ENCODE data around the gene MICOS13. TPM values are rescaled to one million over a fixed set of nuclear protein-coding genes. Genes with fewer than 3 reads are reported as not detected.

MICOS13 gene
- total RNA-seq, 2 experiments from 2014 or later = 39.2 to 119 TPM

DNA sequence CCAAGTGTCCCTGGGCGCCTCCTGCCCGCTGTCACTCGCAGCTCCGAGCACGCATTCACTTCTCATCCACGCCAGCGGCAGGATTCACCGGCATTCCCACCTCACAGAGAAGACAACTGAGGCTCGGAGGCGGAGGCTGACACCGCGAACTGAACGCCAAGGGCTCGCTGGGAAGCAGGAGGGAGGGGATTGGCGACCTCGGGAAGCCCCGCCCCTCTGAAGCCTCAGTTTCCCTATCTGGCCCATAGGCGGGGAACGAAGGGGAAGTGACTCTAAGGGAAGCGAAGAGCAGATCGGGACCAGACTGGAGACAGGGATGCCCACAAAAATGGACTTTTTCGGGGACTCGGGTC lies 256 bp downstream of the MICOS13 start:
- no peak for DNase-seq (ENCODE audit: low spot score)
- H3K4me3 ChIP-seq (ENCODE audit: low read depth, low read length, poor library complexity, severe bottlenecking) = peak overlapping the region; percentile 96
- H2AFZ ChIP-seq (ENCODE audit: low read length) = peak overlapping the region; percentile 82
- H3K9me3 ChIP-seq (ENCODE audit: low read length) = no peaks in the 10 kb centered on the region
- BruUV-seq (replicated peaks) = TSS peak; percentile 76
- no peaks in the 10 kb centered on the region for H3K9me2 ChIP-seq (ENCODE audit: insufficient read depth, low read length)
- intact Hi-C loops (cut with micrococcal nuclease; ENCODE audit: unreplicated experiment) = loop anchor here (2.0 kb wide), 1 partner anchor 57 kb away; the partner anchor contains the start of genes SAFB and SAFB2
- ChIA-PET CTCF (ENCODE audit: unreplicated experiment) (no interaction called here), POLR2A (no interaction called here)
- H4K20me1 ChIP-seq (ENCODE audit: insufficient read depth, low read length) = no peaks in the 10 kb centered on the region
- 0 out of 2 replicates have a peak, but pooled peaks cover 5% of the 10 kb centered on the region for H3K36me3 ChIP-seq (ENCODE audit: insufficient read depth, low read length)
- peak overlapping the region; percentile 98 for H3K4me2 ChIP-seq (ENCODE audit: low read length)
- H3K27ac ChIP-seq (ENCODE audit: low read depth, low read length, poor library complexity, severe bottlenecking) = peak overlapping the region; percentile 56
- TF ChIP-seq EZH2phosphoT487 (IDR thresholded peaks at IDR 0.05; ENCODE audit: borderline replicate concordance, low read depth, low read length) = no peak
- H3K4me1 ChIP-seq (ENCODE audit: insufficient read depth, low read length, poor library complexity, severe bottlenecking) = peaks cover 12% of the 10 kb centered on the region
- H3K79me2 ChIP-seq (ENCODE audit: insufficient read depth, low read depth, low read length) = no peaks in the 10 kb centered on the region; the same call in 1 of the 2 replicates

DNA sequence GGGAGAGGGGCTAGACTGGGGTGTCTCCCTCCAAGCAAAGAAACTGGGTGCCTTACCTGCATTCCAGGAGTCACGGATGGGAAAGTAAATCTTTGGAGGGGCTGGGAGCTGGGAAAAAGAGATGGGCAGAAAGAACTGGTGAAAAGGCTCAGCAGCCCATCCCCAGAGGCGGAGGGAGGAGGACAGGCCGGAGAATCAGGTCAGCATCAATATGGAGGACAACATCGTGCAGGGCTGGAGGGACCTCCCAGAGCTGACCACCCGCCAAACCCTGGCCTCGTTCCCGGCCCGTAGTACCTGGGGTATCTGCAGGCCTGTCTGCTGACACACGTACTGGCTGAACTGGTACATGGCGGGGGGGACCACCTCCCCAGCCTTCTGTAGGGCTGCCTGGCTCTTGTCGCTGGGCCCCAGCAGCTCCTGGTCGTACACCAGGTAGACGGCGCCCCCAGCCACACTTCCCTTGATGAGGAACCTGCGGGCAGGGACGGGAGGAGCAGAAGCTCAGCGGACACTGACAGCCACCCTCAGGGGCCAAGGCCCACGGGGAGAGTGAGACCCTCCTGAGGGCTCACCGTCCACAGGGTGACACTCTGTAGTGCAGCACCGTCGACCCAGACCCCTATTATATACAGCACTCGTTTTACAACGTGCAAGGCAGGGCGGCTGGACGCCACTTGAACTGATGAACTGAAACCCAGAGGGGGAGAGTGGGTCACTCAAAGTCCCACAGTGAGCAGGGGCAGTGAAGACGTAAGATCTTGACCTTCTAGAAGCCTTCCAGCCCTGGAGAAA lies 830 bp downstream of the MICOS13 start:
- BruUV-seq (replicated peaks) = no TSS peak
- H3K9me2 ChIP-seq (ENCODE audit: insufficient read depth, low read length) = no peaks in the 10 kb centered on the region
- CTCF ChIA-PET (ENCODE audit: unreplicated experiment) = no interaction called here
- intact Hi-C loops (cut with micrococcal nuclease; ENCODE audit: unreplicated experiment) = loop anchor here (2.0 kb wide), 1 partner anchor 57 kb away; the partner anchor contains the start of genes SAFB and SAFB2
- H4K20me1 ChIP-seq (ENCODE audit: insufficient read depth, low read length) = no peaks in the 10 kb centered on the region
- POLR2A ChIA-PET = no interaction called here
- peak overlapping the region; percentile 98 for H3K4me2 ChIP-seq (ENCODE audit: low read length)
- H3K9me3 ChIP-seq (ENCODE audit: low read length) = no peaks in the 10 kb centered on the region
- peak overlapping the region; percentile 56 for H3K27ac ChIP-seq (ENCODE audit: low read depth, low read length, poor library complexity, severe bottlenecking)
- TF ChIP-seq, protein P1, sequence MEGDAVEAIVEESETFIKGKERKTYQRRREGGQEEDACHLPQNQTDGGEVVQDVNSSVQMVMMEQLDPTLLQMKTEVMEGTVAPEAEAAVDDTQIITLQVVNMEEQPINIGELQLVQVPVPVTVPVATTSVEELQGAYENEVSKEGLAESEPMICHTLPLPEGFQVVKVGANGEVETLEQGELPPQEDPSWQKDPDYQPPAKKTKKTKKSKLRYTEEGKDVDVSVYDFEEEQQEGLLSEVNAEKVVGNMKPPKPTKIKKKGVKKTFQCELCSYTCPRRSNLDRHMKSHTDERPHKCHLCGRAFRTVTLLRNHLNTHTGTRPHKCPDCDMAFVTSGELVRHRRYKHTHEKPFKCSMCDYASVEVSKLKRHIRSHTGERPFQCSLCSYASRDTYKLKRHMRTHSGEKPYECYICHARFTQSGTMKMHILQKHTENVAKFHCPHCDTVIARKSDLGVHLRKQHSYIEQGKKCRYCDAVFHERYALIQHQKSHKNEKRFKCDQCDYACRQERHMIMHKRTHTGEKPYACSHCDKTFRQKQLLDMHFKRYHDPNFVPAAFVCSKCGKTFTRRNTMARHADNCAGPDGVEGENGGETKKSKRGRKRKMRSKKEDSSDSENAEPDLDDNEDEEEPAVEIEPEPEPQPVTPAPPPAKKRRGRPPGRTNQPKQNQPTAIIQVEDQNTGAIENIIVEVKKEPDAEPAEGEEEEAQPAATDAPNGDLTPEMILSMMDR (conservative IDR thresholded peaks at IDR 0.05; ENCODE audit: low read length) = no peak
- TF ChIP-seq EZH2phosphoT487 (IDR thresholded peaks at IDR 0.05; ENCODE audit: borderline replicate concordance, low read depth, low read length) = no peak
- no peaks in the 10 kb centered on the region; the same call in 1 of the 2 replicates for H3K79me2 ChIP-seq (ENCODE audit: insufficient read depth, low read depth, low read length)
- peaks cover 12% of the 10 kb centered on the region for H3K4me1 ChIP-seq (ENCODE audit: insufficient read depth, low read length, poor library complexity, severe bottlenecking)
- 0 out of 2 replicates have a peak, but pooled peaks cover 9% of the 10 kb centered on the region for H3K36me3 ChIP-seq (ENCODE audit: insufficient read depth, low read length)
- no peak for DNase-seq (ENCODE audit: low spot score)
- peak overlapping the region; percentile 82 for H2AFZ ChIP-seq (ENCODE audit: low read length)
- peak overlapping the region; percentile 96 for H3K4me3 ChIP-seq (ENCODE audit: low read depth, low read length, poor library complexity, severe bottlenecking)

DNA sequence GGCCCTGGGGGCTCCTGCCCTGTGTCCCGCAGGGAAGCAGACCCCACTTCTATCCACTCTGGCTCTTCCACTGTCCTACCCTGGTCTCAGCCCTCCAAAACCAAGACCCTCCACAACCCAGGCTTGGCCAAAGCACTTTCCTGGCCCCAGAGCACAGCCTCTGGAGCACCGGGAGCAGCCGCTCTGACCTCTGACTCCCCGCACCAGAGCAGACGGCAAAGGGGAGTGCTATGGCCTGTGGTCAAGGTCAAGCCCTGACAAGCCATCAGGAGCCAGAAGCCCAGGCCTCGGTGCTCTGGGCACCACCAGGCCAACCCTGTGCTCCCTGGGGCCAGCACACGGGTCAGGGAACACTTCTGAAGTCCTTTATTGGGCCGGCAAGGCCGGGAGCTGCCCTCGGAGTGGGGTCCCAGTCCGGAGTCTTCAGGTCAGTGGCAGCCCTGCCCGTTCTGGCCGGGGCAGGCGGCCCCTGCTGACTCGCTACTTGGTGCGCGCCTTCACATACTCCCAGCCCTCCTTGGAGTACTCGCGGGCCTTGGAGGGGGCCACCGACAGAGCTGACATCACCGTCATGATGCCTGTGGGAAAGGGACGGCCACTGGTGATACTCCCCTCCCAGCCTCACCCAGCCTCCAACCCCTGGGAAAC lies 2.1 kb downstream of the MICOS13 start:
- no peaks in the 10 kb centered on the region for H3K9me2 ChIP-seq (ENCODE audit: insufficient read depth, low read length)
- H4K20me1 ChIP-seq (ENCODE audit: insufficient read depth, low read length) = no peaks in the 10 kb centered on the region
- no peak overlapping the region for H2AFZ ChIP-seq (ENCODE audit: low read length)
- H3K79me2 ChIP-seq (ENCODE audit: insufficient read depth, low read depth, low read length) = no peaks in the 10 kb centered on the region; the same call in 1 of the 2 replicates
- TF ChIP-seq EZH2phosphoT487 (IDR thresholded peaks at IDR 0.05; ENCODE audit: borderline replicate concordance, low read depth, low read length) = no peak
- TF ChIP-seq, protein P1 (conservative IDR thresholded peaks at IDR 0.05; ENCODE audit: low read length) = no peak
- H3K36me3 ChIP-seq (ENCODE audit: insufficient read depth, low read length) = peaks cover 16% of the 10 kb centered on the region
- POLR2A ChIA-PET = no interaction called here
- BruUV-seq (replicated peaks) = no TSS peak
- H3K9me3 ChIP-seq (ENCODE audit: low read length) = no peaks in the 10 kb centered on the region
- H3K4me2 ChIP-seq (ENCODE audit: low read length) = no peak overlapping the region
- peaks cover 12% of the 10 kb centered on the region for H3K4me1 ChIP-seq (ENCODE audit: insufficient read depth, low read length, poor library complexity, severe bottlenecking)
- no peak overlapping the region for H3K4me3 ChIP-seq (ENCODE audit: low read depth, low read length, poor library complexity, severe bottlenecking)
- intact Hi-C loops (cut with micrococcal nuclease; ENCODE audit: unreplicated experiment) = no loop called here
- no peak overlapping the region for H3K27ac ChIP-seq (ENCODE audit: low read depth, low read length, poor library complexity, severe bottlenecking)
- DNase-seq (ENCODE audit: low spot score) = no peak
- CTCF ChIA-PET (ENCODE audit: unreplicated experiment) = no interaction called here
